ENCODE data around the gene RANBP3. TPM values are rescaled to one million over a fixed set of nuclear protein-coding genes. Genes with fewer than 3 reads are reported as not detected.

Gene RANBP3
- total RNA-seq, 4 donors from 2014 or later, result 43.8 to 60.1 (median 45.9) TPM

GRCh38 chr19:5958851-5959122 is 19.2 kb downstream of the RANBP3 start:
- ATAC-seq (ENCODE audit: low FRiP score) (no peak), DNase-seq (ENCODE audit: low spot score) (no peak)
- TF ChIP-seq, protein P1, sequence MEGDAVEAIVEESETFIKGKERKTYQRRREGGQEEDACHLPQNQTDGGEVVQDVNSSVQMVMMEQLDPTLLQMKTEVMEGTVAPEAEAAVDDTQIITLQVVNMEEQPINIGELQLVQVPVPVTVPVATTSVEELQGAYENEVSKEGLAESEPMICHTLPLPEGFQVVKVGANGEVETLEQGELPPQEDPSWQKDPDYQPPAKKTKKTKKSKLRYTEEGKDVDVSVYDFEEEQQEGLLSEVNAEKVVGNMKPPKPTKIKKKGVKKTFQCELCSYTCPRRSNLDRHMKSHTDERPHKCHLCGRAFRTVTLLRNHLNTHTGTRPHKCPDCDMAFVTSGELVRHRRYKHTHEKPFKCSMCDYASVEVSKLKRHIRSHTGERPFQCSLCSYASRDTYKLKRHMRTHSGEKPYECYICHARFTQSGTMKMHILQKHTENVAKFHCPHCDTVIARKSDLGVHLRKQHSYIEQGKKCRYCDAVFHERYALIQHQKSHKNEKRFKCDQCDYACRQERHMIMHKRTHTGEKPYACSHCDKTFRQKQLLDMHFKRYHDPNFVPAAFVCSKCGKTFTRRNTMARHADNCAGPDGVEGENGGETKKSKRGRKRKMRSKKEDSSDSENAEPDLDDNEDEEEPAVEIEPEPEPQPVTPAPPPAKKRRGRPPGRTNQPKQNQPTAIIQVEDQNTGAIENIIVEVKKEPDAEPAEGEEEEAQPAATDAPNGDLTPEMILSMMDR (IDR thresholded peaks at IDR 0.05), result no peak

DNA sequence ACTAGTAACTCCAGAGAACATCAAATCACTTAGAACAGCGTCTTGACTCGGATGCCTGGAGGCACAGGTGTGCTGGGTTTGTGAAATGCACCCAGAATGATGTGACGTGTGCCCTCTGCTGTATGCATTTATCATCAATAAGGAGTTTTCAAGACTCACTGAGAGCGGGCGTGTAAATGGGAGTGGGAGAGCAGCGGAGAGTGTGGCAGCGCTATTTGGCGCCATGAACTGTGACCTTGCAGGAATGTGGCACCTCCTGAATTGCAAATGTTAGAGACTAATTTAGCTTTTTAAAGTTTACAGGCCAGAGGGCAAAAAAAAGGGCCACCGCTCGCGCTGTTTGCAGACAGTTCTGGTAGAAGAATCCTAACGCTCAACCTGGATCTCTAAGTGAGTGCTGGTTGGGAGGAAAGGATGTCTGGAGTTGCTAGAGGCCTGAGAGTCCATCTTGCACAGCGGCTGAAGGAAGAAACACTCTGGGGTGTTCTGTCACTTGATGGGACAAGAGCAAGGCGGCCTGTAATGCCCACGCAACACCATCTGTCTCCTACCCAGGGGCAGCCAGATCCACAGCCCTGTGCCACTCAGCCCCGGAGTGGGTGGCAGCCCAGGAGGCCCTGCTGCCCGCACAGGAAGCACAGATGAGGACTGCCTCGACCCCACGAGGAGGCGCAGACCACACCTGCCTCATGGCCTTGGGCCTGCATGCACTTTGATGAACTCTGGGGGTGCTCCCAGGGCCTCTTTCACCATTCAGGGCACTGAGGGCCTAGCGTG is 19.7 kb downstream of the RANBP3 start:
- no peak for ATAC-seq (ENCODE audit: low FRiP score)
- TF ChIP-seq, protein P1 (IDR thresholded peaks at IDR 0.05), result no peak
- no peak for DNase-seq (ENCODE audit: low spot score)

DNA sequence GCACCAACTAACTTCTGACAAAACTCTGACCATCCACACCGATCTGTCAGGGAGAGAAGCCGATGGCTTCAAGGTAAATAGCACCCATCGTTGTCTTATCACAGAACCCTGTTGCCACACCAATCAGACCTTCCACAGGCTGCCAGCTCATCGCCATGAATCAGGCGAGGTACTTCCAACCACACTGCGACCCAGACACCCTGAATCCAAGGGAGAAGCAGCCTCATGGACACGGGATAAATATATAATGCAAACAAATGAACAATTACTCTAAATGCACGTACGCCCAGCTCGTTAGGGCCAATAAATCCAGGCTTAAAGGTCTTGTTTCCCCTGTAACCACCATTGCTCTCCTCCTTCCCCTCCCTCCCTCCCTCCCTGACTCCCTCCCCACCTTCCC is 20.8 kb downstream of the RANBP3 start:
- no peak for ATAC-seq (ENCODE audit: low FRiP score)
- no peak for DNase-seq (ENCODE audit: low spot score)
- TF ChIP-seq, protein P1 (IDR thresholded peaks at IDR 0.05), result no peak

GRCh38 chr19:5956728-5957127 is 21.2 kb downstream of the RANBP3 start:
- no peak for ATAC-seq (ENCODE audit: low FRiP score)
- DNase-seq (ENCODE audit: low spot score), result no peak
- TF ChIP-seq, protein P1 (IDR thresholded peaks at IDR 0.05), result no peak

DNA sequence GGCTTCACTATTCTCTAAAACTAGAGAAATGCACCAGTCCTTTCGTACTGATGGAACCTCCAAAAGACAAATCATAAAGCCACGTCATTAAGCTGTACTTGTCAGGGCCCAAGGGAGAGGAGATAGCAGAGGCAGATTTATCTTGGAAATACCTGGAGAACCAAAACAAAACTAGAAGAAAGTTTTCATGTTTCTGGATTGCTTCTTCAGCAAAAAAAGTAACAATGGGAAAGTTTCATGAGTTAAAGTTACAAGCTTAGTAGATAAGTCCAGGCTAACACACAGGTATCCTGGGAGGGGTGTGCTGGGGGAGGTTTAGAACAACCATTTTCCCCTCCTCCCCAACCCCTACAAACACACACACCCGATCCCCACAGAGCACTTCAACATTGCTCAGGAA is 21.6 kb downstream of the RANBP3 start:
- ATAC-seq (ENCODE audit: low FRiP score) (no peak), DNase-seq (ENCODE audit: low spot score) (no peak)
- TF ChIP-seq, protein P1 (IDR thresholded peaks at IDR 0.05), result no peak

GRCh38 chr19:5955636-5955935 is 22.4 kb downstream of the RANBP3 start:
- DNase-seq (ENCODE audit: low spot score), result no peak
- TF ChIP-seq, protein P1 (IDR thresholded peaks at IDR 0.05), result no peak
- ATAC-seq (ENCODE audit: low FRiP score), result no peak

GRCh38 chr19:5954293-5954692 is 23.6 kb downstream of the RANBP3 start:
- ATAC-seq (ENCODE audit: low FRiP score), result no peak
- TF ChIP-seq, protein P1 (IDR thresholded peaks at IDR 0.05), result no peak
- no peak for DNase-seq (ENCODE audit: low spot score)
